Amniotic epithelial cell (primary cell): ENCODE measurements around the gene CNOT8.
A peak's percentile ranks its signal among the peaks of the same experiment; 100 is the strongest.

ENCODE experiments used
- DNase-seq: peaks from one replicate; pipeline ENCODE4 v3.0.0-alpha.2; 2010; ENCODE audit warnings: low read depth

Gene CNOT8

GRCh38 chr5:154923441-154924430 is 65.3 kb downstream of the CNOT8 start:
- DNase-seq = peak; percentile 66
